HepG2 (cell line): ENCODE measurements around the gene ADGRG6. TPM values are rescaled to one million over a fixed set of nuclear protein-coding genes. Genes with fewer than 3 reads are reported as not detected.

ENCODE experiments used
- ATAC-seq: fragments of 200-7000 bp; cut with Tn5 transposase; 3 replicates; pipeline ENCODE4 v1.9.1; 2020; ENCODE audit warnings: mild to moderate bottlenecking, moderate library complexity
- BruUV-seq: library from RNA; stranded (reverse); fragments of 400-500 nt; replicated peaks from 2 replicates; lab custom pipeline; 2021; lab: Mats Ljungman, UMichigan
- CTCF ChIA-PET: fragments of 300-600 bp; formaldehyde crosslinking; extraction: SDS; loops from one replicate; lab custom pipeline; 2021; ENCODE audit warnings: low total read pairs, inconsistent platforms, low intra/inter-chr PET ratio; lab: Yijun Ruan, JAX
- POLR2A ChIA-PET: fragments of 350-600 bp; sonication (Branson Sonifier 250); formaldehyde crosslinking; loops from one replicate; lab custom pipeline; 2020; ENCODE audit warnings: antibody characterized with exemption, inconsistent platforms; lab: Yijun Ruan, JAX
- DNase-seq: peaks from one replicate; pipeline ENCODE4 v3.0.0-alpha.2; 2015; ENCODE audit warnings: low spot score
- FAIRE-seq: peaks from 3 replicates; lab custom pipeline; 2011; peaks lifted over from hg19 to GRCh38; lab: Jason Lieb, UNC
- H2AFZ ChIP-seq: one replicate; pipeline ENCODE4 v1.6.1; 2011; ENCODE audit warnings: low read length, inconsistent platforms
- H3K27ac ChIP-seq: fragments of 300-600 bp; 3 replicates; pipeline ENCODE4 v1.8.0; 2011; ENCODE audit warnings: mixed run types, mild to moderate bottlenecking, mixed read lengths, low read length, inconsistent platforms; ENCODE audit not compliant: insufficient read depth; ENCODE audit errors: extremely low read length
- H3K27me3 ChIP-seq, 2 experiments: fragments of 200-600 bp in 1 of 2; 2 replicates in 1 of 2; 3 replicates in 1 of 2; pipeline versions ENCODE4 v1.6.0 to v1.8.0; 2011; ENCODE audit warnings: low read length in 2 of 2, mild to moderate bottlenecking in 2 of 2, moderate library complexity in 2 of 2, inconsistent platforms in 1 of 2; ENCODE audit not compliant: insufficient read depth in 2 of 2, control insufficient read depth in 1 of 2
- H3K36me3 ChIP-seq, 2 experiments: fragments of 200-600 bp in 1 of 2; replicated peaks in 1 of 2; 2 replicates in 1 of 2; 3 replicates in 1 of 2; pipeline versions ENCODE4 v1.5.1 to v1.8.0; 2011; ENCODE audit warnings: low read length in 2 of 2, inconsistent platforms in 1 of 2; ENCODE audit not compliant: insufficient read depth in 2 of 2, control insufficient read depth in 1 of 2
- H3K4me1 ChIP-seq: 2 replicates; pipeline ENCODE4 v1.5.1; 2012; ENCODE audit warnings: low read length, inconsistent platforms; ENCODE audit not compliant: insufficient read depth
- H3K4me2 ChIP-seq: 2 replicates; pipeline ENCODE4 v1.6.0; 2011; ENCODE audit warnings: low read depth, low read length, inconsistent platforms
- H3K4me3 ChIP-seq, 3 experiments: fragments of 200-600 bp in 1 of 3; sonication (generic), shearing (Covaris generic) in 1 of 3; replicated peaks in 1 of 3; 2 replicates each; pipeline ENCODE4 v1.5.1; 2011 to 2016; ENCODE audit warnings: low read length in 3 of 3, inconsistent platforms in 2 of 3, low read depth in 2 of 3, mild to moderate bottlenecking in 2 of 3, control low read depth in 1 of 3, mixed read lengths in 1 of 3; ENCODE audit not compliant: insufficient read depth in 1 of 3
- H3K79me2 ChIP-seq: one replicate; pipeline ENCODE4 v1.6.1; 2011; ENCODE audit warnings: low read length, inconsistent platforms; ENCODE audit not compliant: insufficient read depth
- H3K9ac ChIP-seq: 2 replicates; pipeline ENCODE4 v1.6.0; 2011; ENCODE audit warnings: mild to moderate bottlenecking, low read depth, low read length, inconsistent platforms; ENCODE audit not compliant: insufficient read depth
- H3K9me3 ChIP-seq: 2 replicates; pipeline ENCODE4 v1.5.1; 2012; ENCODE audit warnings: mild to moderate bottlenecking, low read length
- H4K20me1 ChIP-seq: 2 replicates; pipeline ENCODE4 v1.6.0; 2011; ENCODE audit warnings: inconsistent platforms, mild to moderate bottlenecking, low read length, moderate library complexity; ENCODE audit not compliant: insufficient read depth
- AGO2 ChIP-seq: fragments of 200-400 bp; formaldehyde crosslinking; optimal IDR thresholded peaks from 2 replicates; pipeline ENCODE3; 2017; ENCODE audit warnings: mild to moderate bottlenecking, low read depth, low read length, moderate library complexity
- ATF4 ChIP-seq, 2 experiments: fragments of 450-650 bp in 1 of 2; sonication (generic) in 1 of 2; formaldehyde crosslinking; IDR thresholded peaks; 2 replicates each; pipeline versions ENCODE4 v1.5.0 to v1.8.0; 2020 to 2022; ENCODE audit warnings: mild to moderate bottlenecking in 1 of 2, missing genetic modification reagents in 1 of 2
- HMGA1 ChIP-seq: sonication (generic); formaldehyde crosslinking; conservative IDR thresholded peaks from 2 replicates; pipeline ENCODE4 v1.4.0; 2020; ENCODE audit warnings: missing genetic modification reagents
- IRF2 ChIP-seq: IDR thresholded peaks from 2 replicates; pipeline ENCODE4 v1.6.1; 2018; ENCODE audit warnings: missing genetic modification reagents, missing compliant biosample characterization
- MAFK ChIP-seq, 2 experiments: IDR thresholded peaks in 1 of 2; conservative IDR thresholded peaks in 1 of 2; 2 replicates each; pipeline ENCODE4 v1.6.1; 2011; ENCODE audit warnings: improper control_type of control experiment in 2 of 2, low read length in 2 of 2
- RNF2 ChIP-seq: fragments of 450-650 bp; conservative IDR thresholded peaks from 2 replicates; pipeline ENCODE4 v1.6.1; 2016; ENCODE audit warnings: low read depth
- TCF7 ChIP-seq: sonication (generic); IDR thresholded peaks from 2 replicates; pipeline ENCODE4 v1.6.1; 2016; ENCODE audit warnings: antibody characterized with exemption, low read depth
- TEAD2 ChIP-seq: sonication (generic); formaldehyde crosslinking; IDR thresholded peaks from 2 replicates; pipeline ENCODE4 v1.9.0; 2021; ENCODE audit warnings: missing genetic modification reagents
- ZBTB10 ChIP-seq: sonication (generic); formaldehyde crosslinking; IDR thresholded peaks from 2 replicates; pipeline ENCODE4 v1.4.0; 2020; ENCODE audit warnings: missing genetic modification reagents, borderline replicate concordance
- ZBTB44 ChIP-seq: sonication (generic); formaldehyde crosslinking; IDR thresholded peaks from 2 replicates; pipeline ENCODE4 v1.4.0; 2020; ENCODE audit warnings: missing genetic modification reagents
- ZNF614 ChIP-seq: IDR thresholded peaks from 2 replicates; pipeline ENCODE4 v1.6.1; 2018; ENCODE audit warnings: missing biosample characterization, missing genetic modification reagents, inconsistent platforms, borderline replicate concordance
- WGBS: methylation state at CpG from one replicate; pipeline ENCODE4 v1.1.6; 2017; ENCODE audit warnings: low lambda C conversion rate; 5-methylcytosine and 5-hydroxymethylcytosine counted together
- in situ Hi-C: cut with HindIII; loops from 2 replicates; pipeline ENCODE4 v1.10.0; 2017; ENCODE audit warnings: low pct_unique_long_range_greater_than_20kb; ENCODE audit not compliant: extremely low pct_ligation_motif_present
- intact Hi-C: fragments of 100-400 bp; cut with micrococcal nuclease; formaldehyde crosslinking; loops from one replicate; pipeline ENCODE4 v1.10.0; 2022; ENCODE audit not compliant: unreplicated experiment
- polyA plus RNA-seq, 8 experiments: library from polyadenylated mRNA; depleted of rRNA in 3 of 8; stranded (reverse) in 7 of 8; unstranded in 1 of 8; fragments of >200 nt; fragmentation: Illumina TruSeq in 4 of 8; extraction: Trizol in 4 of 8; gene quantifications; 2 replicates each; pipeline versions ENCODE4 v1.2.1 to v1.2.3, GENCODE V29; 2011 to 2016; ENCODE audit warnings: low read depth in 4 of 8, missing spikeins in 1 of 8, mixed read lengths in 1 of 8; ENCODE audit not compliant: insufficient read depth in 1 of 8
- total RNA-seq, 5 experiments: library from RNA; depleted of rRNA; stranded (reverse); fragments of >200 nt; fragmentation: Illumina TruSeq; extraction: Trizol; gene quantifications; 2 replicates each; pipeline ENCODE4 v1.2.3, GENCODE V29; 2016; ENCODE audit warnings: low read depth in 1 of 5

ADGRG6 gene
- total and polyA plus RNA-seq, 2 of the 13 experiments (the other 11 are each of a cell fraction or from before 2014, with no cell fraction given), result 129 to 249 TPM

- 62% methylated on average over 4 of the region's 4 CpGs for WGBS
- no peak for FAIRE-seq
- intact Hi-C loops (no loop called here), in situ Hi-C loops (loop anchor here (5.0 kb wide), 1 partner anchor 75 kb away; the partner anchor contains the start of gene ADGRG6)
- Histone ChIP-seq H4K20me1 (no peaks in the 10 kb centered on the region), H2AFZ (no peak overlapping the region), H3K4me3 (no peak overlapping the region), H3K9me3 (no peaks in the 10 kb centered on the region), H3K27me3 (no peaks in the 10 kb centered on the region), H3K79me2 (peaks cover 60% of the 10 kb centered on the region), H3K27ac (peak overlapping the region; percentile 73), H3K4me1 (peaks cover 85% of the 10 kb centered on the region), H3K36me3 (peaks cover 4 to 23% of the 10 kb centered on the region in 2 experiments; a peak in 4 of 5 replicates), H3K9ac (peak overlapping the region; percentile 36; the same call in 1 of the 2 replicates), H3K4me2 (peak overlapping the region; percentile 59)
- no peak for ATAC-seq
- no peak for DNase-seq
- POLR2A ChIA-PET, result interaction anchor here (0.8 to 2.2 kb wide), 12 partner anchors 7 to 122 kb away, joined by 3 to 15 read pairs (median 3); partner anchors contain the start of gene ADGRG6
- CTCF ChIA-PET, result no interaction called here
- TF ChIP-seq IRF2, result no peak
- TF ChIP-seq AGO2, result peak; percentile 14
- TF ChIP-seq TCF7, result 0 out of 2 replicates have a peak, but pooled peaks have one; percentile 10
- TF ChIP-seq ZNF614 (CRISPR knock-in tag), result no peak
- peak in 1 of 2 experiments; percentile 66; a peak in 2 of 4 replicates for TF ChIP-seq ATF4 (CRISPR knock-in tag; IDR thresholded peaks at IDR 0.05)
- no TSS peak for BruUV-seq
Measured at GRCh38 chr6:142377497-142377848, 75.7 kb downstream of the ADGRG6 start.

- DNase-seq (peak; percentile 87), FAIRE-seq (peak; percentile 67), ATAC-seq (peak; percentile 11; the same call in 2 of the 3 replicates)
- ChIA-PET POLR2A (interaction anchor here (0.9 to 2.2 kb wide), 9 partner anchors 47 to 123 kb away, joined by 3 to 15 read pairs (median 3); partner anchors contain the start of gene ADGRG6), CTCF (no interaction called here)
- in situ Hi-C loops (loop anchor here (5.0 kb wide), 1 partner anchor 76 kb away; the partner anchor contains the start of gene ADGRG6), intact Hi-C loops (no loop called here)
- peak overlapping the region; percentile 59 for H3K4me2 ChIP-seq
- H3K27ac ChIP-seq, result peak overlapping the region; percentile 73
- 66% methylated on average over 2 of the region's 2 CpGs for WGBS
- no peak overlapping the region for H2AFZ ChIP-seq
- no peaks in the 10 kb centered on the region for H4K20me1 ChIP-seq
- no TSS peak for BruUV-seq
- H3K79me2 ChIP-seq, result peaks cover 53% of the 10 kb centered on the region
- H3K4me1 ChIP-seq, result peaks cover 77% of the 10 kb centered on the region
- H3K27me3 ChIP-seq, result no peaks in the 10 kb centered on the region
- H3K4me3 ChIP-seq, result no peak overlapping the region
- no peaks in the 10 kb centered on the region for H3K9me3 ChIP-seq
- H3K9ac ChIP-seq, result no peak overlapping the region
- peaks cover 3 to 19% of the 10 kb centered on the region in 2 experiments; a peak in 4 of 5 replicates for H3K36me3 ChIP-seq
- TF ChIP-seq TEAD2 (CRISPR knock-in tag) (no peak), ZBTB44 (no peak), ZBTB10 (CRISPR knock-in tag) (no peak), RNF2 (no peak), HMGA1 (CRISPR knock-in tag) (no peak), MAFK (conservative IDR thresholded peaks at IDR 0.05 in 1 of 2, IDR thresholded peaks at IDR 0.05 in 1 of 2; ENCODE audit: low read length in 2 of 2) (no peak)
Measured at GRCh38 chr6:142378138-142378875, 76.5 kb downstream of the ADGRG6 start.
